NB4 (cell line): ENCODE measurements around the gene HERC4.

Source experiments
- CTCF ChIP-seq: IDR thresholded peaks from one replicate; pipeline ENCODE4 v1.5.1; 2012; ENCODE audit warnings: low read depth, low read length
- MYC ChIP-seq: IDR thresholded peaks from 2 replicates; pipeline ENCODE4 v1.6.1; 2011; ENCODE audit warnings: low read depth, low read length
- POLR2A ChIP-seq: IDR thresholded peaks from 2 replicates; pipeline ENCODE4 v1.6.1; 2011; ENCODE audit warnings: mild to moderate bottlenecking; ENCODE audit not compliant: insufficient read length; ENCODE audit errors: extremely low read depth

GRCh38 chr10:67923551-67923950, 151.5 kb downstream of the HERC4 start:
- TF ChIP-seq CTCF (no peak), POLR2A (no peak), MYC (no peak)
